ENCODE results near the gene PALM2AKAP2.

Gene PALM2AKAP2

DNA sequence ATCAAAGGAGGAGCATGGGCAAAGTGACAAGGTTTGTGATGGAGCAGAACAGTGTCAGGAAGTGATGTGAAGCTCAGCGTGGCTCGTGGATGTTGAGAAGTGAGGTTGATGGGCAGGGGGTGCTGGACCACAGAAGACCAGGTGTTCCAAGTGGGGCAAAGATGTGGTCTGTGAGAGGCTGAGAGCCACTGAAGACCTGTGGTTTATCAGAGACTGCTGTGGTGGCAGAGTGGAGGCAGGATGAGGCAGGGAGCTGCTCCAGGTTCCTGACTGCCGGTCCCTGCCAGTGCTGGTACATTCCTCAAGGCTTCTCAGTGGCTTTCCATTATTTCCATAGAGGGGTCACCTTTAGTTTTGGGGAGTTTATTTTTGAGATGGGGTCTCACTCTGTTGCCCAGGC is 19.1 kb downstream of the PALM2AKAP2 start:
- Histone ChIP-seq H3K9me3 (ENCODE audit: insufficient read depth, low read depth, low read length) (no peaks in the 10 kb centered on the region), H3K4me2 (ENCODE audit: low read depth, low read length, poor library complexity, severe bottlenecking) (no peak overlapping the region), H3K9ac (ENCODE audit: low read depth, low read length, poor library complexity, severe bottlenecking) (no peak overlapping the region), H2AFZ (ENCODE audit: low read length) (no peak overlapping the region), H3K36me3 (ENCODE audit: insufficient read depth, low read length) (no peaks in the 10 kb centered on the region), H4K20me1 (ENCODE audit: insufficient read depth, low read length, poor library complexity, severe bottlenecking) (no peaks in the 10 kb centered on the region), H3F3A (ENCODE audit: low read depth) (no peaks in the 10 kb centered on the region), H3K27me3 (ENCODE audit: insufficient read depth, low read length, poor library complexity, severe bottlenecking) (no peaks in the 10 kb centered on the region), H3K4me3 (ENCODE audit: low read length, poor library complexity, severe bottlenecking) (no peak overlapping the region), H3K9me2 (replicated peaks; ENCODE audit: low read depth, low read length) (no peaks in the 10 kb centered on the region), H3K79me2 (ENCODE audit: insufficient read depth, low read length) (no peaks in the 10 kb centered on the region), H3K4me1 (ENCODE audit: insufficient read depth, low read length, poor library complexity, severe bottlenecking) (no peaks in the 10 kb centered on the region)
- TF ChIP-seq, protein P1, sequence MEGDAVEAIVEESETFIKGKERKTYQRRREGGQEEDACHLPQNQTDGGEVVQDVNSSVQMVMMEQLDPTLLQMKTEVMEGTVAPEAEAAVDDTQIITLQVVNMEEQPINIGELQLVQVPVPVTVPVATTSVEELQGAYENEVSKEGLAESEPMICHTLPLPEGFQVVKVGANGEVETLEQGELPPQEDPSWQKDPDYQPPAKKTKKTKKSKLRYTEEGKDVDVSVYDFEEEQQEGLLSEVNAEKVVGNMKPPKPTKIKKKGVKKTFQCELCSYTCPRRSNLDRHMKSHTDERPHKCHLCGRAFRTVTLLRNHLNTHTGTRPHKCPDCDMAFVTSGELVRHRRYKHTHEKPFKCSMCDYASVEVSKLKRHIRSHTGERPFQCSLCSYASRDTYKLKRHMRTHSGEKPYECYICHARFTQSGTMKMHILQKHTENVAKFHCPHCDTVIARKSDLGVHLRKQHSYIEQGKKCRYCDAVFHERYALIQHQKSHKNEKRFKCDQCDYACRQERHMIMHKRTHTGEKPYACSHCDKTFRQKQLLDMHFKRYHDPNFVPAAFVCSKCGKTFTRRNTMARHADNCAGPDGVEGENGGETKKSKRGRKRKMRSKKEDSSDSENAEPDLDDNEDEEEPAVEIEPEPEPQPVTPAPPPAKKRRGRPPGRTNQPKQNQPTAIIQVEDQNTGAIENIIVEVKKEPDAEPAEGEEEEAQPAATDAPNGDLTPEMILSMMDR (conservative IDR thresholded peaks at IDR 0.05; ENCODE audit: low read length): no peak
- TF ChIP-seq EZH2phosphoT487 (IDR thresholded peaks at IDR 0.05; ENCODE audit: borderline replicate concordance): no peak

DNA sequence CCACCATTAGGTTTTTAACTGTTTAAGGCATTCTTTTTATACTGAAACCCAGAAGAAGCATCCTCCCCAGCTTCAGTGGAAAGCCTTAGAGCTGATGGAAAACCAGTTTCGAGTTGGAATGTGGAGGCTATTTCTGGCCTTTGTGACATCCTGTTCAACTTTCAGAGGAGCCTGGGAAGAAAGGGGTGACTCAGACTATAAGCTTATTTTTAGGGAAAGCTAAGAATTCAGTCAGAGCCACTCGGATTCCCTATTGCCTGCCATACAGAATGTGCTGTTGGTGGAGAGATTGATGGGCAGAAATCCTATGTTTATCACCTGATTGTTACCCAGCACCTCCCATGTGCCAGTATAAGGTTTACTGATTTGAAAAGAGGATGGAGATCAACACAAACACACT is 19.8 kb downstream of the PALM2AKAP2 start:
- H3K36me3 ChIP-seq (ENCODE audit: insufficient read depth, low read length): no peaks in the 10 kb centered on the region
- no peaks in the 10 kb centered on the region for H4K20me1 ChIP-seq (ENCODE audit: insufficient read depth, low read length, poor library complexity, severe bottlenecking)
- H3K4me1 ChIP-seq (ENCODE audit: insufficient read depth, low read length, poor library complexity, severe bottlenecking): no peaks in the 10 kb centered on the region
- no peaks in the 10 kb centered on the region for H3F3A ChIP-seq (ENCODE audit: low read depth)
- H3K4me3 ChIP-seq (ENCODE audit: low read length, poor library complexity, severe bottlenecking): no peak overlapping the region
- H3K27me3 ChIP-seq (ENCODE audit: insufficient read depth, low read length, poor library complexity, severe bottlenecking): no peaks in the 10 kb centered on the region
- H3K4me2 ChIP-seq (ENCODE audit: low read depth, low read length, poor library complexity, severe bottlenecking): no peak overlapping the region
- H2AFZ ChIP-seq (ENCODE audit: low read length): no peak overlapping the region
- H3K9ac ChIP-seq (ENCODE audit: low read depth, low read length, poor library complexity, severe bottlenecking): no peak overlapping the region
- H3K79me2 ChIP-seq (ENCODE audit: insufficient read depth, low read length): no peaks in the 10 kb centered on the region
- H3K9me2 ChIP-seq (replicated peaks; ENCODE audit: low read depth, low read length): no peaks in the 10 kb centered on the region
- no peaks in the 10 kb centered on the region for H3K9me3 ChIP-seq (ENCODE audit: insufficient read depth, low read depth, low read length)
- TF ChIP-seq EZH2phosphoT487 (IDR thresholded peaks at IDR 0.05; ENCODE audit: borderline replicate concordance): no peak
- TF ChIP-seq, protein P1 (conservative IDR thresholded peaks at IDR 0.05; ENCODE audit: low read length): no peak

DNA sequence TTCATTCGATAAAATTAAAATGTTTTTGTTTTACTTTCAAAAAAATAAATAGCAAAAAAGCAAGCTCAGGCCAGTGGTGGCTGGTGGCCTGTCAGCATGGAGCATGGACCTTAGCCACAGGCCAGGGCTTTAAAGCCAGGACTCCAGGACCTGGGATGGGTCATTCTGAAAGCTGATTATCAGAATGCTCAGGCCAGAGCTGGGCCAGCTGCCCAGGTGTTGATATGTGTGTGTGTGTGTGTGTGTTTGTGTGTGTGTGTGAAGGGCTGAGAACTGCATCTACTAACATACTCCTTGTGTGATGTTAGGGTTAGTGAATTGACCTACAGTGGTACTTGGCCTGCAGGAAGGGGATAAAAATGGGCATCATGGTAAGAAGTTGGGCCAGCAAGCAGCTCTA is 21.5 kb downstream of the PALM2AKAP2 start:
- Histone ChIP-seq H3K36me3 (ENCODE audit: insufficient read depth, low read length) (no peaks in the 10 kb centered on the region), H3K9me3 (ENCODE audit: insufficient read depth, low read depth, low read length) (no peaks in the 10 kb centered on the region), H3K9me2 (replicated peaks; ENCODE audit: low read depth, low read length) (no peaks in the 10 kb centered on the region), H3K27me3 (ENCODE audit: insufficient read depth, low read length, poor library complexity, severe bottlenecking) (no peaks in the 10 kb centered on the region), H3K4me2 (ENCODE audit: low read depth, low read length, poor library complexity, severe bottlenecking) (no peak overlapping the region), H3K4me1 (ENCODE audit: insufficient read depth, low read length, poor library complexity, severe bottlenecking) (no peaks in the 10 kb centered on the region), H3F3A (ENCODE audit: low read depth) (no peaks in the 10 kb centered on the region), H3K9ac (ENCODE audit: low read depth, low read length, poor library complexity, severe bottlenecking) (no peak overlapping the region), H2AFZ (ENCODE audit: low read length) (no peak overlapping the region), H3K79me2 (ENCODE audit: insufficient read depth, low read length) (no peaks in the 10 kb centered on the region), H4K20me1 (ENCODE audit: insufficient read depth, low read length, poor library complexity, severe bottlenecking) (no peaks in the 10 kb centered on the region), H3K4me3 (ENCODE audit: low read length, poor library complexity, severe bottlenecking) (no peak overlapping the region)
- no peak for TF ChIP-seq EZH2phosphoT487 (IDR thresholded peaks at IDR 0.05; ENCODE audit: borderline replicate concordance)
- TF ChIP-seq, protein P1 (conservative IDR thresholded peaks at IDR 0.05; ENCODE audit: low read length): no peak
